ENCODE data around the gene LRRC53. TPM values are rescaled to one million over a fixed set of nuclear protein-coding genes. Genes with fewer than 3 reads are reported as not detected.

LRRC53 gene
- total RNA-seq: not detected
- not detected for polyA plus RNA-seq (ENCODE audit: insufficient read length in 6 of 6)
- long read RNA-seq, donor 1: 0 reads
- long read RNA-seq, donor 2: 0 reads
- long read RNA-seq, donor 3: 0 reads
- long read RNA-seq, donor 4: 0 reads
- long read RNA-seq, donor 5: 0 reads
- long read RNA-seq, donor 6: 0 reads
- long read RNA-seq, donor 7: 0 reads
- long read RNA-seq, donor 8: 0 reads
- long read RNA-seq, donor 9: 0 reads
- long read RNA-seq, donor 10: 0 reads
- long read RNA-seq, donor 11: 0 reads
- long read RNA-seq, donor 12: 0 reads

GRCh38 chr1:74512170-74512915 is at the start of gene LRRC53:
TSS of gene LRRC53 (minus strand) at chr1:74512611. CDS start at chr1:74483349, 29,262 bp downstream.
- intact Hi-C loops (cut with DNase I): no loop called here
- H3K4me1 ChIP-seq: no peaks in the 10 kb centered on the region
- ATAC-seq (no peak), DNase-seq (no peak)
- no peaks in the 10 kb centered on the region for H3K9me3 ChIP-seq
- no peaks in the 10 kb centered on the region for H3K27me3 ChIP-seq
- no peak within 1 kb of the TSS for H3K4me3 ChIP-seq
- H3K27ac ChIP-seq: no peak within 1 kb of the TSS
- no peak for TF ChIP-seq CTCF (IDR thresholded peaks at IDR 0.05)
- no peaks in the 10 kb centered on the region for H3K36me3 ChIP-seq

GRCh38 chr1:74549932-74550331 is 37.5 kb upstream of the LRRC53 start:
- Histone ChIP-seq H3K9me3 (no peaks in the 10 kb centered on the region), H3K4me1 (no peaks in the 10 kb centered on the region), H3K4me3 (no peak overlapping the region), H3K27ac (no peak overlapping the region), H3K27me3 (no peaks in the 10 kb centered on the region), H3K36me3 (no peaks in the 10 kb centered on the region)
- no peak for TF ChIP-seq CTCF (IDR thresholded peaks at IDR 0.05)
- DNase-seq (no peak), ATAC-seq (no peak)
- intact Hi-C loops (cut with DNase I): no loop called here

GRCh38 chr1:74548961-74549750 is 36.7 kb upstream of the LRRC53 start:
- no peaks in the 10 kb centered on the region for H3K36me3 ChIP-seq
- H3K9me3 ChIP-seq: no peaks in the 10 kb centered on the region
- intact Hi-C loops (cut with DNase I): no loop called here
- no peak overlapping the region for H3K4me3 ChIP-seq
- H3K4me1 ChIP-seq: no peaks in the 10 kb centered on the region
- H3K27ac ChIP-seq: no peak overlapping the region
- no peak for TF ChIP-seq CTCF (IDR thresholded peaks at IDR 0.05)
- H3K27me3 ChIP-seq: no peaks in the 10 kb centered on the region
- ATAC-seq (no peak), DNase-seq (no peak)

GRCh38 chr1:74545821-74546220 is 33.4 kb upstream of the LRRC53 start:
- DNase-seq (no peak), ATAC-seq (no peak)
- TF ChIP-seq CTCF (IDR thresholded peaks at IDR 0.05): no peak
- Histone ChIP-seq H3K4me1 (no peaks in the 10 kb centered on the region), H3K4me3 (no peak overlapping the region), H3K9me3 (no peaks in the 10 kb centered on the region), H3K36me3 (no peaks in the 10 kb centered on the region), H3K27me3 (no peaks in the 10 kb centered on the region), H3K27ac (no peak overlapping the region)
- intact Hi-C loops (cut with DNase I): no loop called here

- Histone ChIP-seq H3K9me3 (no peaks in the 10 kb centered on the region), H3K27me3 (no peaks in the 10 kb centered on the region), H3K27ac (no peak overlapping the region), H3K4me1 (no peaks in the 10 kb centered on the region), H3K36me3 (no peaks in the 10 kb centered on the region), H3K4me3 (no peak overlapping the region)
- ATAC-seq: no peak
- no peak for DNase-seq
- no peak for TF ChIP-seq CTCF (IDR thresholded peaks at IDR 0.05)
- intact Hi-C loops (cut with DNase I): no loop called here
Observed at GRCh38 chr1:74534241-74534640, 21.8 kb upstream of the LRRC53 start.
